DMS 273 treated with DMSO at 0.1 percent for 48 hours (cell line): ENCODE data around the gene SH2D3A.
"Not testable (repeated sequence)": the region's sequence is repeated elsewhere in the genome, so short reads cannot be mapped to it uniquely, and the experiment has no call there.

ENCODE experiments used
- DNase-seq: peaks from one replicate; lab custom pipeline; 2025; lab: John Stamatoyannopoulos, UW

SH2D3A gene

DNA sequence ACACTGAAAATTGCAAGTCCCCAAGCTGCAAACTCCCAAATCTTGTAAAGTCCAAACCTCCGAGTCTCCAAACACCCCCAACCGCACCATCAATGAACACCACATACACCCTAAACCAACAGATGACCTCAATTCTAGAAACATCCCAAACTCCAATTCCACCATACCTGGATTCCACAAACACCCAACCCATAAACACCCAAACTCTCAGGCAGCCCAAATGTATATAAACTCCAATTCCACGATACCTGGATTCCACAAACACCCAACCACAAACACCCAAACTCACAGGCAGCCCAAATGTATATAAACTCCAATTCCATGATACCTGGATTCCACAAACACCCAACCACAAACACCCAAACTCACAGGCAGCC lies 47.3 kb downstream of the SH2D3A start:
- no peak for DNase-seq

DNA sequence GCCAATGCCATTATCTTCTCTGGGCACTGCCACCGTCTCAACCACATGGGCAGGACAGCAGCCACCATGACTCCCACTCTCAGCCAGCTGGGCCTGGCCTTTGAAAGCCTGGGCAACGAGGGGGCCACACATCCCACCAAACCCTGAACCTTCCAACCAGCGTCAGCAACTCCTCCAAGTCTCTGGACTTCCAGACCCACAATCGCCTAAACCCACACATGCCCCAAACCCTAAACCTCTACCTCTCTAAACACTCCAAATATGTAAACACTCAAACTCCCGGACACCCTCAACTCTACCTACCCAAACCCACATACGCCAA lies 47.7 kb downstream of the SH2D3A start:
- no peak for DNase-seq

GRCh38 chr19:6718741-6719539 lies 48.3 kb downstream of the SH2D3A start:
- no peak for DNase-seq

DNA sequence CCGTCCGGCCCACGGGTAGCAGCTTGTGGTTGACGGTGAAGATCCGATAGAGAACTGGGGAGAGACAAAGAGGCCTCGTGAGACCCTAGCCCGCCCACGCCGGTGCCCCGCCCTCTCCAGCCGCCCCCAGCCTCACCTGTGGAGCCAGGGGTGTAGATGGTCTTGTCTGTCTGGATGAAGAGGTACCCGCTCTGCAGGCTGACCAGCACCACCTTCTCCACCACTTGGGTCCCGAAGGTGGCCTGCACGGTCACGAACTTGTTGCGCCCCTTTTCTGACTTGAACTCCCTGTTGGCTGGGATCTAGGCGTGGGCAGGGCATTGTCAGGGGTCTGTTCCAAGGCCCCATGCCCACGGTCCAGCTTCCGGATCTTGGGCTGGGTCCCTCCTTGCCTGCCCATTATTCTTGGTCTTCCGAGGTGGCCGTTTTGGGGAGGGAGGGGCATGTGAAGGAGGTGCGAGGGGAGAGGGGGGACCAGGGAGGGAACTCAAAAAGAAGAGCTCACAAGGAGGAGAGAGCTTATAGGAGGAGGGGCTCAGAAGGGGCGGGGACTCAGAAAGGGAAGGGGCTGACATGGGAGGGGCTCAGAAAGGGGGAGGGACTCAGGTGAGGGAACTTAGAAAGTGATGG lies 49.0 kb downstream of the SH2D3A start:
- no peak for DNase-seq

- no peak for DNase-seq
These were observed 49.7 kb downstream of the SH2D3A start for GRCh38 chr19:6717441-6717971.

DNA sequence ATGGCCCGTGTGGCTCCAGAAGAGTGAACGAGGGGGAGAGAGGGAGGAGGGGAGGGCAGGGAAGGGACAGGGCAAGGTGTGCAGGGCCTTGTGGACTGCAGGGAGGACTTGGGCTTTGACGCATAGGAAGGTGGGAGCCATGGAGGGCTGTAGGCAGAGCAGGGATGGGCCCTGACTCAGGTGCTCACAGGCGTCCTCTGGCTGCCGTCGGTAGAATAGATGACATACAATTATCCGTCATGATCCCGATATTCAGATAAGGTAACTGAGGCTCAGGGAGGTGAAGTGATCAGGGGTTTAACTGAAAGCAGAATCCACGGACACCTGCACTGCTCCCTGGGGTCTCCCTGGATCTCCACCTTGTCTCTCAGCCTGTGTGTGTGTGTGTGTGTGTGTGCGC lies 50.2 kb downstream of the SH2D3A start:
- no peak for DNase-seq

DNA sequence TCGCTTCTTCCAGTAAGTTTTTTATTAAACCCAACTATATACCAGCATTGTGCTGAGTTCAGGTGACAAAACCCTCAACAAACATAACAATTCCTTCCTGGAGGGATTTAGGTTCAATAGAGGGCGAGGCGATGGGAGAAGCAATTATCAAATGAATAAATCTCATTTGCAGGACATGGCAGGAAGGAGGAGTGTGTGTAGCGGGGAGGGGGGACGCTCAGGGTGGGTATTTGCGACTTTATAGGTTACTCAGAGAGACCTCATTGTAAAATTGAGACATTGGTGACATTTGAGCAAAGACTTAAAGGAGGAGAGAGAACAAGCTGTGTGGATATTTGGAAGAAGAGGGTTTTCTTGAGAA lies 50.6 kb downstream of the SH2D3A start:
- DNase-seq, result no peak

GRCh38 chr19:6714749-6715555 lies 52.3 kb downstream of the SH2D3A start:
- no peak for DNase-seq

DNA sequence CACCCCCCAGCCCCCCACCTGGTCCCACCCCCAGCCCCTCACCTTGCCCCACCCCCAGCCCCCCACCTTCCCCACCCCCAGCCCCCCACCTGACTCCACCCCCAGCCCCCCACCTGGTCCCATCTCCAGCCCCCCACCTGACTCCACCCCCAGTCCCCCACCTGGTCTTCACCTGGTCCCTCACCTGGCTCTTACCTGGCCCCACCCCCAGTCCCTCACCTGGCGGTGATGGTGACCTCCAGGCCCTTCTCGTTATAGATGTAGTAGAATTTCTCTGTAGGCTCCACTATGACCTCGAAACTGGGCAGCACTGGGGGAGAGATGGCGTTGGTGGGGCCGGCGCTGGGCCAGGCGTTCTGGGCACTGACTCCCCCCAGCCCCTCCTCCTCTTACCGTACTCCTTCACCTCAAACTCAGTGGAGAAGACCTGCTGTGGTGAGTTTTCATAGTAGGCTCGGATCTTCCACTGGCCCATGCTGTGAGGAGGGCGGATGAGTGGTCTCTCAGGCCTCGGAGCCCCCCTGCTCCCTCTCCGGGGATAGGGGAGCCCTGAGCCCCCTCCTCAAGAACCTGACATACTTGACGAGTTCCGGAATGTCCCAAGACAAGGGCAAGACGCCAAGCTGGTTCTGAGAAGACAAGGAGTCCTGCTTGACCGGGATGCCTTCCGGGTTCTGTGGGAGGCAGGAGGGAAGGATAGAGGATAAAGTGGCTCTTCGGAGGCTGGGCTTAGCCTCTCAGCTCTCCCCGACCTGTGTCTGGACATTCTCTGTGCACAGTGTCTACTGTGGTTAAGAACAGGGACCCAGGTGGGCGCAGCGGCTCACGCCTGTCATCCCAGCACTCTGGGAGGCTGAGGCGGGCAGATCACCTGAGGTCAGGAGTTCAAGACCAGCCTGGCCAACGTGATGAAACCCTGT lies 53.2 kb downstream of the SH2D3A start:
- no peak for DNase-seq

DNA sequence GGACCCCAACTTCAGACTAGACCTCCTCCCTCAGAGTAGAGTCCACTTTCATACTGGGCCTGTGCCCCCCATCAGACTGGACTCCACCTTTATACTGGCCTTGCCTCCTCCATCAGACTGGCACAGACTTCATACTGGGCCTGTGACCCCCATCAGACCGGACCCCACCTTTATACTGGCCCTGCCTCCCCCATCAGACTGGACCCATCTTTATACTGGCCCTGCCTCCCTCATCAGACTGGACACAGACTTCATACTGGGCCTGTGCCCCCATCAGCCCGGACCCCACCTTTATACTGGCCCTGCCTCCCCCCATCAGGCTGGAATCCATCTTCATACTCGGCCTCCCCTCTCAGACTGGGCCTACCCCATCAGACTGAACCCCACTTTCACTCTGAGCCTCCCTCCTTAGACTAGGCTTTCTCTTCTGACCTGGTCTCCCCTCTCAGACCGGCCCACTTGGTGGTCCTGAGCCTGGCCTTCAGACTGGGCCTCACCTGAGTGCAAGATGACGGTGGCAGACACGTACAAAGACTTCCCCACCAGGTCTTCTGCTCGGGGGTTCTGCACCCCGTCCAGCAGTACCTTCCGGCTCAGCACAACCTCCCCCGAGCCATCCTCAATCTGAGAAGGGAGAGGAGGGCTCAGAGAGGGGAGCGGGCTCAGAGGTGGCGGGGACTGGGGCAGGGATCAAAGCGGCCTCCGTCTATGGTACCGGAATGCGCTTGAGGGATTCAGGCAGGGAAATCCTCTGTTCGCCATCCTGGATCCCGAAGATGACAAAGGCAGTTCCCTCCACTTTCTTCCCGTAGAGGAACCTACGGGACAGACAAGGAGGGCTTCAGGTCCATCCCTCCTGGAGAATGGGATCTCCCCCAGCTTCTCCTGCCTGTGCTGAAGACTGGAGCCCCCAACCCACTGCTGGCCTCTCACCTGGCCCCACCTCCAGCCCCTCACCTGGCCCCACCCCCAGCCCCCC lies 54.3 kb downstream of the SH2D3A start:
- no peak for DNase-seq

DNA sequence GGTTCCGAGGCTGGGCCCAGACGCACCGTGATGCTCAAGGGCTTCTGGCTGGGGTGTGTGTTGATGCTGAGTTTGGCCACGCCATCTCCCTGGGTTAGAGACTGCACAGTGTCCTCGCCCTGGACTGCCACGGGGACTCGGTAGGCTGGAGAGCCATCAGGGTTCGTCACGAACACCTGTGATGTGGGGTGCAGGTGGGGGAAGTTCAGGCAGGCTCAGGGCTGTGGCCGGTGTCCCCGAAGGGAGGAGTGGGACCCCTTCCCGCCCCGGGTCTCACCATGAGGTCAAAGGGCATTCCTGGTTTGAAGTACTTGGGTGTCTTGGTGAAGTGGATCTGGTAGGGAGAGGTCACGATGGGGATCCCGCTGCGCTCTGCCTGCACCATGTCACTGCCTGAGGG lies 55.0 kb downstream of the SH2D3A start:
- no peak for DNase-seq

DNA sequence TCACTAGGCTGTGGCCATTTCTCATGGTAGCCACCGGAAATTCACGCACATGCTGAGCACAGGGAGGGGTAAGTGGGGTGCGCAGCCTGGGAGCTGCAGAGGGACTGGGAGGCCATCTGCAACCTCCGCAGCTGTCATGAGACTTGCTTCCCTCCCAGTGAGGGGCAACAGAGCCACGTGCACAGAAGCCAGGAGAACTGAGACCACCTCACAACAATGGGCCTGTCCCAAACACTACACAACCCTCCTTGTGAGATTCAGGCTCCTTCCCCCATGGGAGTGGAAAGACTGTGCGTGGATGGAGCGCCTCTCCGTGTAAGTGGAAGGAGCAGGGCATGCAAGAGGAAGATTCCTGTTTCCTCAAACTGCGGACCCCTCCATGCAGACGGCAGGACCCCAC lies 55.6 kb downstream of the SH2D3A start:
- no peak for DNase-seq

- no peak for DNase-seq
These were observed 56.2 kb downstream of the SH2D3A start for GRCh38 chr19:6711078-6711361.

GRCh38 chr19:6710273-6711077 lies 56.8 kb downstream of the SH2D3A start:
- no peak for DNase-seq

GRCh38 chr19:6709549-6709948 lies 57.7 kb downstream of the SH2D3A start:
- DNase-seq, result no peak

GRCh38 chr19:6708913-6709312 lies 58.3 kb downstream of the SH2D3A start:
- not testable (repeated sequence) for DNase-seq

- no peak for DNase-seq
These were observed 58.9 kb downstream of the SH2D3A start for GRCh38 chr19:6708346-6708745.

GRCh38 chr19:6707658-6708018 lies 59.6 kb downstream of the SH2D3A start:
- DNase-seq, result no peak

- no peak for DNase-seq
These were observed 60.1 kb downstream of the SH2D3A start for GRCh38 chr19:6707011-6707657.

DNA sequence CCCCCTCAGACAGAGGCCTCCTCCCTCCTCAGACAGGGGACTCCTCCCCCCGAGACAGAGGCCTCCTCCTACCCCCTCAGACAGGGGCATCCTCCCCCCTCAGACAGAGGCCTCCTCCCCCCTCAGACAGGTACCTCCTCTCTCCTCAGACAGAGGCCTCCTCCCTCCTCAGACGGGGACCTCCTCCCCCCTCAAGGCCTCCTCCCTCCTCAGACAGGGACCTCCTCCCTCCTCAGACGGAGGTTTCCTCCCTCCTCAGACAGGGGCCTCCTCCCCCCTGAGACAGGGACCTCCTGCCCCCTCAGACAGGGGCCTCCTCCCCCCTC lies 60.6 kb downstream of the SH2D3A start:
- no peak for DNase-seq
